ENCODE measurements around the gene SPHK1. TPM values are rescaled to one million over a fixed set of nuclear protein-coding genes. Genes with fewer than 3 reads are reported as not detected.
A peak's percentile ranks its signal among the peaks of the same experiment; 100 is the strongest.

The SPHK1 gene
- total RNA-seq, 3 donors from 2014 or later: 9.6 to 28.5 (median 23.0) TPM

DNA sequence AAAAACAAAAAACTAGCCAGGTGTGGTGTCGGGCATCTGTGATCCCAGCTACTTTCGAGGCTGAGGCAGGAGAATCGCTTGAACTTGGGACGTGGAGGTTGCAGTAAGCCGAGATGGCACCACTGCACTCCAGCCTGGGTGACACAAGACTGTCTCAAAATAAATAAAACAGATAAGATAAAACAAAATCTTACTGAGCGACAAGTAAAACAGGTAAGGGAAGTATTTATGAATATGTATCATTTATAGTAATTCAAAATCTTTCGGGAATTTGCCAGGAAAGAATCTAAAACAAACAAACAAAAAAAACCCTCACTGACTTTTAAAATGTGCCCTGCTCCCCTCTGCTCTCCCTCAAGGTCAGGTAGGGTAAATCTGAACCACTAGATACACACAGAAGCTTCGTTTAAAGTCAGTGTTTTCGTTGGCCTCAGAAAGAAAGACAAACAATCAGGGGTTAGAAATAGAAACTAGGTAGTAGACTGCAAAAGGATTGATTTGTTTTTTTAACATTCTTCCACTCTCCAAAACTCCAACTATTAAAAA lies 32.8 kb upstream of the SPHK1 start:
- no peak overlapping the region for H3K4me3 ChIP-seq
- TF ChIP-seq CTCF (IDR thresholded peaks at IDR 0.05) (no peak), POLR2AphosphoS5 (IDR thresholded peaks at IDR 0.05) (no peak), POLR2A (IDR thresholded peaks at IDR 0.05) (no peak)
- H3K27ac ChIP-seq: no peak overlapping the region

DNA sequence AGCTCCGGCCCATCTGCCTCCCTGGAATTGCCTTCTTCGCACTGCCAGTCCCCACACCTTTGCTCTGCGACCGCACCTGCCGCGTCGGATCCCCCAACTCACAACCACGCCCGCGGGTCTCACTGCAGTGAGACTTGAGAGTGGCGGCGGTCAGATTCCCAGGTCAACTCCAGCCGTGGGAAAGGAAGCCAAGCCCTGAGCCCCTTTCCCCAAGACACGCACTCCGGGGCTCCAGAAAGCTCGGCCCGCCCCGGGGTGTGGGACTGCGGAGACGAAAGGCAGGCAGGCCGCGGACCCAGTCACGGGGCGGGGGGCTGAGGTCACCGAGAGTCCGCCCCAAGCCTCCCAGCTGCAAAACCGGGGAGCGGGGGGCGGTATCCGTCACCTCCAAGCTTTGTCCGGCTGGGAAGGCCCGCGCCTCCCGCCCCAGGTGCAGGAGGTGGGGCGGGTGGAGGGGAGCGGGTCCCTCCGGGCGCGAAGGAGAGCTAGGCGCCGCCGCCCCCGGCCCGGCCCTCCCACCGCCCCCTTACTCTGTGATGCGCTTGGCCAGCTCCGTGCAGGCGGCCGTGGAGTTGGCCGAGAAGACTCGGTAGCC lies 31.3 kb upstream of the SPHK1 start:
- H3K27me3 ChIP-seq: no peaks in the 10 kb centered on the region
- peak overlapping the region; percentile 87 to 92 for H3K27ac ChIP-seq
- H3K4me1 ChIP-seq: no peaks in the 10 kb centered on the region
- H3K9me3 ChIP-seq: no peaks in the 10 kb centered on the region
- no peaks in the 10 kb centered on the region for H3K36me3 ChIP-seq
- DNase-seq (ENCODE audit: low spot score in 2 of 2): no peak
- H3K4me3 ChIP-seq: peak overlapping the region; percentile 83 to 96 (median 93)
- intact Hi-C loops (cut with DNase I; ENCODE audit: low total_unique reads): no loop called here
- TF ChIP-seq CTCF (IDR thresholded peaks at IDR 0.05): no peak
- no peak for TF ChIP-seq POLR2A (IDR thresholded peaks at IDR 0.05)
- TF ChIP-seq POLR2AphosphoS5 (IDR thresholded peaks at IDR 0.05): no peak

More for the DNA sequence above, 32.8 kb upstream of the SPHK1 start:
- no peak for DNase-seq (ENCODE audit: low spot score in 2 of 2)
- Histone ChIP-seq H3K4me1 (no peaks in the 10 kb centered on the region), H3K9me3 (no peaks in the 10 kb centered on the region), H3K27me3 (no peaks in the 10 kb centered on the region), H3K36me3 (no peaks in the 10 kb centered on the region)
- intact Hi-C loops (cut with DNase I; ENCODE audit: low total_unique reads): no loop called here

DNA sequence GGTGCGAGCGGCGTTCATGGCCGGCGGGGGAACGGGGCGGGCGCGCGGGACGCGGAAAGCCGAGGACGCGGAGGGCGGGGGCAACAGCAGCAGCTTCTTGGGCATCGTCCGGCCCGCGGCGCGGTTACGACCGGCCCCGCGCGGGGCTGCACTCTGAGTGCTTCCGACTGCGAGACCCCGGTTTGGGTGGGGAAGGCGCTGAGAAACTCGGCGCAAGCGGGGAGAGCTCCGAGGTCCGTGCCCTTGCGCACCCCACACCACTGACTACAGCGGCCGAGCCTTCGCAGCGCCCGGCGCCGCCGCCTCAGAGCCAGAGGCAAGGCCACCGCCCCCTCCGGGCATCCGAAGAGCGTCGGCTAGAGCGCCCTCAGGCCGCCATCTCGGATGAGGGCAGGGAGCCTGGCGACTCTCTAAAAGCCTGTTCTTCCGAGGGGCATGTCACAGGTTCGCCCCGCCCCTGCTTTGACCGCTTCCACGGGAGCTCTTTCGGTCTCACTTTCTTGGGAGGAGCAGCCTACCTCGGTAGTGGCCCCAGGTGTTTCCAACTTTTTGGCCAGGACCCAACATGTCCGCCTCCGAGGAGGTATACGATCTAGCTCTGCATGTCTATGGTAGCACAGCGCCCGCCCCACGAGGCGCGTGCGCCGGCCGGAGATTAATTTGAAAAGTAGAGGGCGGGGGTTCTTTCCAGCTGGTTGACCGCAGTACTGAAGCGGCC lies 30.7 kb upstream of the SPHK1 start, which contains the start of gene PRPSAP1:
Gene PRPSAP1 (minus strand): TSS at position 318 of the 718 bp plus-strand sequence. CDS start 213 bp downstream, at position 105.
- intact Hi-C loops (cut with DNase I; ENCODE audit: low total_unique reads): no loop called here
- Histone ChIP-seq H3K36me3 (no peaks in the 10 kb centered on the region), H3K4me3 (peak within 1 kb of the TSS; percentile 83 to 96 (median 93)), H3K4me1 (no peaks in the 10 kb centered on the region), H3K9me3 (no peaks in the 10 kb centered on the region), H3K27ac (peak within 1 kb of the TSS; percentile 87 to 92), H3K27me3 (no peaks in the 10 kb centered on the region)
- peak; percentile 54 for TF ChIP-seq POLR2A (IDR thresholded peaks at IDR 0.05)
- TF ChIP-seq CTCF (IDR thresholded peaks at IDR 0.05): peak in 1 of 3 donors; percentile 39
- peak in 1 of 3 donors; percentile 67 for TF ChIP-seq POLR2AphosphoS5 (IDR thresholded peaks at IDR 0.05)
- peak; percentile 90 to 92 for DNase-seq (ENCODE audit: low spot score in 2 of 2)

GRCh38 chr17:76354317-76354729 lies 30.1 kb upstream of the SPHK1 start:
- no peaks in the 10 kb centered on the region for H3K27me3 ChIP-seq
- no peaks in the 10 kb centered on the region for H3K9me3 ChIP-seq
- H3K27ac ChIP-seq: peak overlapping the region; percentile 87 to 92
- peak overlapping the region; percentile 83 to 96 (median 93) for H3K4me3 ChIP-seq
- no peak for DNase-seq (ENCODE audit: low spot score in 2 of 2)
- no peak for TF ChIP-seq CTCF (IDR thresholded peaks at IDR 0.05)
- TF ChIP-seq POLR2AphosphoS5 (IDR thresholded peaks at IDR 0.05): no peak
- TF ChIP-seq POLR2A (IDR thresholded peaks at IDR 0.05): no peak
- H3K36me3 ChIP-seq: no peaks in the 10 kb centered on the region
- no peaks in the 10 kb centered on the region for H3K4me1 ChIP-seq
- intact Hi-C loops (cut with DNase I; ENCODE audit: low total_unique reads): no loop called here

Data from breast epithelium (tissue), 4 donors.